HCT116 (cell line): ENCODE data around the gene FAM83D.

Experiments used
- CTCF ChIP-seq, 3 experiments: fragments of 200-600 bp in 1 of 3; sonication (generic) in 1 of 3; IDR thresholded peaks in 2 of 3; conservative IDR thresholded peaks in 1 of 3; 2 replicates each; pipeline ENCODE4 v1.5.1; 2012 to 2017; ENCODE audit warnings: low read depth in 2 of 3, low read length in 2 of 3, antibody characterized with exemption in 1 of 3, borderline replicate concordance in 1 of 3, control low read depth in 1 of 3, mild to moderate bottlenecking in 1 of 3, mixed read lengths in 1 of 3, mixed run types in 1 of 3, moderate library complexity in 1 of 3; ENCODE audit not compliant: insufficient read depth in 1 of 3
- EZH2 ChIP-seq: fragments of 200-600 bp; sonication (generic); IDR thresholded peaks from 2 replicates; pipeline ENCODE4 v1.6.1; 2017; ENCODE audit warnings: antibody characterized with exemption, mixed run types
- YY1 ChIP-seq: IDR thresholded peaks from 2 replicates; pipeline ENCODE4 v1.6.1; 2011; ENCODE audit warnings: low read length, low read depth, moderate library complexity, mild to moderate bottlenecking; ENCODE audit not compliant: insufficient replicate concordance; ENCODE audit errors: extremely low read depth

- no peak for TF ChIP-seq CTCF (IDR thresholded peaks at IDR 0.05 in 2 of 3, conservative IDR thresholded peaks at IDR 0.05 in 1 of 3; ENCODE audit: borderline replicate concordance in 1 of 3, insufficient read depth in 1 of 3, low read depth in 2 of 3, low read length in 2 of 3)
- TF ChIP-seq EZH2: no peak
- TF ChIP-seq YY1: no peak
Observed at GRCh38 chr20:38950254-38950653, 24.0 kb downstream of the FAM83D start.
